ENCODE measurements around the gene PRF1.

Gene PRF1

GRCh38 chr10:70550459-70550858 is 52.1 kb downstream of the PRF1 start:
- Histone ChIP-seq H2BK5ac (ENCODE audit: low read length) (no peak overlapping the region), H3K79me2 (ENCODE audit: control insufficient read depth, insufficient read depth, low read length) (no peaks in the 10 kb centered on the region), H3K23ac (ENCODE audit: low read length) (no peak overlapping the region), H2BK15ac (replicated peaks; ENCODE audit: low read depth) (no peak overlapping the region), H3K27me3 (ENCODE audit: insufficient read depth, low read length, poor library complexity) (no peaks in the 10 kb centered on the region), H2BK120ac (ENCODE audit: low read depth, low read length) (no peak overlapping the region), H3K4ac (ENCODE audit: low read depth, low read length) (no peak overlapping the region), H3K56ac (ENCODE audit: low read length) (no peak overlapping the region), H4K5ac (ENCODE audit: low read length) (no peak overlapping the region), H3K9ac (ENCODE audit: low read length) (no peak overlapping the region), H3K27ac (ENCODE audit: low read depth, low read length) (no peak overlapping the region), H3K18ac (ENCODE audit: low read length) (no peak overlapping the region), H2AK5ac (ENCODE audit: low read length) (no peak overlapping the region), H3K4me1 (ENCODE audit: control insufficient read depth, low read depth, low read length) (no peaks in the 10 kb centered on the region), H3K79me1 (ENCODE audit: low read length) (no peaks in the 10 kb centered on the region), H3K4me3 (ENCODE audit: low read length) (no peak overlapping the region), H3K4me2 (ENCODE audit: low read length) (no peak overlapping the region), H3K36me3 (ENCODE audit: control insufficient read depth, insufficient read depth, low read length) (peaks cover 6% of the 10 kb centered on the region), H4K8ac (ENCODE audit: low read depth, low read length) (no peak overlapping the region)
- WGBS (ENCODE audit: extremely low coverage, insufficient coverage, low lambda C conversion rate): no CpG with 5 or more reads among the region's 6 CpGs
- DNase-seq: no peak

- H3K4me1 ChIP-seq (ENCODE audit: control insufficient read depth, low read depth, low read length): no peaks in the 10 kb centered on the region
- peak; percentile 73 for DNase-seq
Observed at GRCh38 chr10:70549962-70550458, 52.5 kb downstream of the PRF1 start.

GRCh38 chr10:70549351-70549961 is 53.1 kb downstream of the PRF1 start:
- H3K79me1 ChIP-seq (ENCODE audit: low read length): no peaks in the 10 kb centered on the region
- H2BK15ac ChIP-seq (replicated peaks; ENCODE audit: low read depth): no peak overlapping the region
- no peak overlapping the region for H3K18ac ChIP-seq (ENCODE audit: low read length)
- no peak overlapping the region for H3K4me3 ChIP-seq (ENCODE audit: low read length)
- no CpG with 5 or more reads among the region's 12 CpGs for WGBS (ENCODE audit: extremely low coverage, insufficient coverage, low lambda C conversion rate)
- H3K36me3 ChIP-seq (ENCODE audit: control insufficient read depth, insufficient read depth, low read length): peaks cover 6% of the 10 kb centered on the region
- no peaks in the 10 kb centered on the region for H3K4me1 ChIP-seq (ENCODE audit: control insufficient read depth, low read depth, low read length)
- DNase-seq: no peak
- no peak overlapping the region for H3K23ac ChIP-seq (ENCODE audit: low read length)
- no peak overlapping the region for H2BK120ac ChIP-seq (ENCODE audit: low read depth, low read length)
- no peaks in the 10 kb centered on the region for H3K27me3 ChIP-seq (ENCODE audit: insufficient read depth, low read length, poor library complexity)
- no peak overlapping the region for H2BK5ac ChIP-seq (ENCODE audit: low read length)
- H3K56ac ChIP-seq (ENCODE audit: low read length): no peak overlapping the region
- no peaks in the 10 kb centered on the region for H3K79me2 ChIP-seq (ENCODE audit: control insufficient read depth, insufficient read depth, low read length)
- no peak overlapping the region for H2AK5ac ChIP-seq (ENCODE audit: low read length)
- no peak overlapping the region for H3K4me2 ChIP-seq (ENCODE audit: low read length)
- H3K27ac ChIP-seq (ENCODE audit: low read depth, low read length): no peak overlapping the region
- H3K9ac ChIP-seq (ENCODE audit: low read length): no peak overlapping the region
- no peak overlapping the region for H3K4ac ChIP-seq (ENCODE audit: low read depth, low read length)
- H4K8ac ChIP-seq (ENCODE audit: low read depth, low read length): no peak overlapping the region
- H4K5ac ChIP-seq (ENCODE audit: low read length): no peak overlapping the region

More at GRCh38 chr10:70549962-70550458, 52.5 kb downstream of the PRF1 start:
- Histone ChIP-seq H3K4ac (ENCODE audit: low read depth, low read length) (no peak overlapping the region), H3K23ac (ENCODE audit: low read length) (no peak overlapping the region), H3K56ac (ENCODE audit: low read length) (no peak overlapping the region), H3K27ac (ENCODE audit: low read depth, low read length) (no peak overlapping the region), H2BK5ac (ENCODE audit: low read length) (no peak overlapping the region), H2AK5ac (ENCODE audit: low read length) (no peak overlapping the region), H3K9ac (ENCODE audit: low read length) (no peak overlapping the region), H2BK120ac (ENCODE audit: low read depth, low read length) (no peak overlapping the region), H3K36me3 (ENCODE audit: control insufficient read depth, insufficient read depth, low read length) (peaks cover 6% of the 10 kb centered on the region), H3K4me3 (ENCODE audit: low read length) (no peak overlapping the region), H3K27me3 (ENCODE audit: insufficient read depth, low read length, poor library complexity) (no peaks in the 10 kb centered on the region), H4K5ac (ENCODE audit: low read length) (no peak overlapping the region), H2BK15ac (replicated peaks; ENCODE audit: low read depth) (no peak overlapping the region), H3K4me2 (ENCODE audit: low read length) (no peak overlapping the region), H3K18ac (ENCODE audit: low read length) (no peak overlapping the region), H3K79me1 (ENCODE audit: low read length) (no peaks in the 10 kb centered on the region), H4K8ac (ENCODE audit: low read depth, low read length) (no peak overlapping the region), H3K79me2 (ENCODE audit: control insufficient read depth, insufficient read depth, low read length) (no peaks in the 10 kb centered on the region)
- WGBS (ENCODE audit: extremely low coverage, insufficient coverage, low lambda C conversion rate): no CpG with 5 or more reads among the region's 3 CpGs
